ENCODE data around the gene JAKMIP2.
"Not testable (repeated sequence)": the region's sequence is repeated elsewhere in the genome, so short reads cannot be mapped to it uniquely, and the experiment has no call there.

Gene JAKMIP2

GRCh38 chr5:147617711-147618350 is 164.7 kb downstream of the JAKMIP2 start:
- DNase-seq (ENCODE audit: extremely low read depth in 1 of 2, low read depth in 1 of 2) = no peak

- DNase-seq (ENCODE audit: extremely low read depth in 1 of 2, low read depth in 1 of 2) = no peak
Measured at GRCh38 chr5:147617191-147617606, 165.3 kb downstream of the JAKMIP2 start.

- no peak for DNase-seq (ENCODE audit: extremely low read depth in 1 of 2, low read depth in 1 of 2)
Measured at GRCh38 chr5:147616421-147616820, 166.1 kb downstream of the JAKMIP2 start.

- DNase-seq (ENCODE audit: extremely low read depth in 1 of 2, low read depth in 1 of 2) = no peak
Measured at GRCh38 chr5:147613359-147613758, 169.2 kb downstream of the JAKMIP2 start.

- no peak for DNase-seq (ENCODE audit: extremely low read depth in 1 of 2, low read depth in 1 of 2)
Measured at GRCh38 chr5:147611483-147611882, 171.0 kb downstream of the JAKMIP2 start.

- DNase-seq (ENCODE audit: extremely low read depth in 1 of 2, low read depth in 1 of 2) = no peak
Measured at GRCh38 chr5:147610798-147611197, 171.7 kb downstream of the JAKMIP2 start.

- no peak for DNase-seq (ENCODE audit: extremely low read depth in 1 of 2, low read depth in 1 of 2)
Measured at GRCh38 chr5:147601652-147602051, 180.9 kb downstream of the JAKMIP2 start.

- DNase-seq (ENCODE audit: extremely low read depth in 1 of 2, low read depth in 1 of 2) = no peak
Measured at GRCh38 chr5:147591120-147591519, 191.4 kb downstream of the JAKMIP2 start.

- no peak for DNase-seq (ENCODE audit: extremely low read depth in 1 of 2, low read depth in 1 of 2)
Measured at GRCh38 chr5:147590096-147590495, 192.4 kb downstream of the JAKMIP2 start.

GRCh38 chr5:147586832-147587231 is 195.7 kb downstream of the JAKMIP2 start:
- DNase-seq (ENCODE audit: extremely low read depth in 1 of 2, low read depth in 1 of 2) = no peak

GRCh38 chr5:147586221-147586620 is 196.3 kb downstream of the JAKMIP2 start:
- DNase-seq (ENCODE audit: extremely low read depth in 1 of 2, low read depth in 1 of 2) = no peak

GRCh38 chr5:147582272-147582671 is 200.3 kb downstream of the JAKMIP2 start:
- DNase-seq (ENCODE audit: extremely low read depth in 1 of 2, low read depth in 1 of 2) = not testable (repeated sequence)

- DNase-seq (ENCODE audit: extremely low read depth in 1 of 2, low read depth in 1 of 2) = not testable (repeated sequence)
Measured at GRCh38 chr5:147580418-147580817, 202.1 kb downstream of the JAKMIP2 start.

GRCh38 chr5:147578228-147579024 is 204.1 kb downstream of the JAKMIP2 start:
- DNase-seq (ENCODE audit: extremely low read depth in 1 of 2, low read depth in 1 of 2) = no peak

- no peak for DNase-seq (ENCODE audit: extremely low read depth in 1 of 2, low read depth in 1 of 2)
Measured at GRCh38 chr5:147576646-147577535, 205.6 kb downstream of the JAKMIP2 start.

GRCh38 chr5:147575598-147575997 is 206.9 kb downstream of the JAKMIP2 start:
- DNase-seq (ENCODE audit: extremely low read depth in 1 of 2, low read depth in 1 of 2) = no peak

GRCh38 chr5:147573211-147573610 is 209.3 kb downstream of the JAKMIP2 start:
- DNase-seq (ENCODE audit: extremely low read depth in 1 of 2, low read depth in 1 of 2) = no peak

- no peak for DNase-seq (ENCODE audit: extremely low read depth in 1 of 2, low read depth in 1 of 2)
Measured at GRCh38 chr5:147568710-147569406, 213.7 kb downstream of the JAKMIP2 start.

GRCh38 chr5:147567917-147568598 is 214.5 kb downstream of the JAKMIP2 start:
- no peak for DNase-seq (ENCODE audit: extremely low read depth in 1 of 2, low read depth in 1 of 2)

- no peak for DNase-seq (ENCODE audit: extremely low read depth in 1 of 2, low read depth in 1 of 2)
Measured at GRCh38 chr5:147565524-147565923, 217.0 kb downstream of the JAKMIP2 start.
